Mononuclear cell (primary cell): ENCODE measurements around the gene RAD51AP1. TPM values are rescaled to one million over a fixed set of nuclear protein-coding genes. Genes with fewer than 3 reads are reported as not detected.

Experiments
- H3K27me3 ChIP-seq: 2 replicates; pipeline ENCODE4 v1.6.0; 2011; ENCODE audit warnings: low read length, control low read depth; ENCODE audit not compliant: insufficient read depth
- H3K4me1 ChIP-seq: 2 replicates; pipeline ENCODE4 v1.5.1; 2011; ENCODE audit warnings: mild to moderate bottlenecking, low read length, control low read depth; ENCODE audit not compliant: insufficient read depth
- H3K4me3 ChIP-seq: 2 replicates; pipeline ENCODE4 v1.5.1; 2011; ENCODE audit warnings: mild to moderate bottlenecking, low read length, moderate library complexity
- H3K9me3 ChIP-seq: 2 replicates; pipeline ENCODE4 v1.5.1; 2011; ENCODE audit warnings: low read depth, mild to moderate bottlenecking, control low read depth, low read length
- total RNA-seq: library from RNA; depleted of rRNA; stranded (reverse); fragments of >200 nt; gene quantifications from one replicate; pipeline ENCODE4 v1.2.3, GENCODE V29; 2012

The RAD51AP1 gene
- total RNA-seq, 1 donor = 1.0 TPM

DNA sequence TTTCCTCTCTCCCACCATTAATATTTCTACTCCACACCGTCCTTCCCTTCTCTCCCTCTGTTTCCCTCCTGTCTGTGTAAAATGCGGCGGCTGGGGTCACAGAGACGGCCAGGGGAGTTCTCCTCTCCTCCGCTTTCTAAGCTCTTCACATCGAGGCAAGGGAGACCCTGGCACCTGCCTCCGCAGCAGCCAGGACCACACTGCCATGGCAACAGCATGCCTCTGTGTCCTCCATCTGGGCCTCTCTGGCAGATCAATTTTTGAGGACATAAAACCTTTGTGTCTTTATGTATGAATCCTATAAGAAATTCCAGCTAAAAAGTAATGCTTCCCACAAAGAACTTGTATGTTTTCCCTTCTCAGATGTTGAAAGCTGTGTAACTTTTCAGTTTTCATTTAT is 64.7 kb downstream of the RAD51AP1 start:
- no peaks in the 10 kb centered on the region for H3K27me3 ChIP-seq
- H3K9me3 ChIP-seq = no peaks in the 10 kb centered on the region
- H3K4me1 ChIP-seq = peaks cover 7% of the 10 kb centered on the region
- H3K4me3 ChIP-seq = no peak overlapping the region

- no peak overlapping the region for H3K4me3 ChIP-seq
- no peaks in the 10 kb centered on the region for H3K9me3 ChIP-seq
- peaks cover 7% of the 10 kb centered on the region for H3K4me1 ChIP-seq
- no peaks in the 10 kb centered on the region for H3K27me3 ChIP-seq
These were observed 65.3 kb downstream of the RAD51AP1 start for GRCh38 chr12:4603946-4604345.

- Histone ChIP-seq H3K9me3 (no peaks in the 10 kb centered on the region), H3K27me3 (no peaks in the 10 kb centered on the region), H3K4me3 (peak overlapping the region; percentile 85), H3K4me1 (peaks cover 7% of the 10 kb centered on the region)
These were observed 66.0 kb downstream of the RAD51AP1 start for GRCh38 chr12:4604684-4605193.

- no peak overlapping the region for H3K4me3 ChIP-seq
- H3K9me3 ChIP-seq = no peaks in the 10 kb centered on the region
- H3K27me3 ChIP-seq = no peaks in the 10 kb centered on the region
- H3K4me1 ChIP-seq = peaks cover 7% of the 10 kb centered on the region
These were observed 68.4 kb downstream of the RAD51AP1 start for GRCh38 chr12:4607056-4607455.

GRCh38 chr12:4609071-4609470 is 70.4 kb downstream of the RAD51AP1 start:
- no peak overlapping the region for H3K4me3 ChIP-seq

More at GRCh38 chr12:4609071-4609470, 70.4 kb downstream of the RAD51AP1 start:
- peaks cover 7% of the 10 kb centered on the region for H3K4me1 ChIP-seq
- no peaks in the 10 kb centered on the region for H3K27me3 ChIP-seq
- no peaks in the 10 kb centered on the region for H3K9me3 ChIP-seq

Other genes starting within 250 kb of the RAD51AP1 start
- 9.8 TPM for gene TIGAR, start 217.7 kb upstream of the RAD51AP1 start, total RNA-seq
- gene FGF23, start 159.2 kb upstream of the RAD51AP1 start, total RNA-seq = not detected
- gene FGF6, start 93.1 kb upstream of the RAD51AP1 start, total RNA-seq = not detected
- 8.8 TPM for gene DYRK4, start 23.3 kb downstream of the RAD51AP1 start, total RNA-seq
- 1.4 TPM for gene AKAP3, start 110.2 kb downstream of the RAD51AP1 start, total RNA-seq
- gene NDUFA9, start 110.2 kb downstream of the RAD51AP1 start, total RNA-seq = 58.1 TPM
- 0.42 TPM for gene GALNT8, start 181.5 kb downstream of the RAD51AP1 start, total RNA-seq